Sigmoid colon (tissue), 4 donors: ENCODE data around the gene NOP16.

Source experiments
- CTCF ChIP-seq, 4 experiments: fragments of 450-650 bp in 3 of 4; fragments of 200-600 bp in 1 of 4; IDR thresholded peaks; one replicate each; pipeline ENCODE4 v1.5.1; 2016 to 2019; ENCODE audit warnings: antibody characterized with exemption in 4 of 4, mild to moderate bottlenecking in 3 of 4, moderate library complexity in 2 of 4
- POLR2A ChIP-seq, 2 donors: fragments of 450-650 bp; IDR thresholded peaks; one replicate each; pipeline ENCODE4 v1.6.1; 2016; ENCODE audit warnings: antibody characterized with exemption in 2 of 2, mild to moderate bottlenecking in 2 of 2, moderate library complexity in 2 of 2
- POLR2AphosphoS5 ChIP-seq, 4 donors: sonication (generic); formaldehyde crosslinking; IDR thresholded peaks; one replicate each; pipeline ENCODE4 v1.6.1; 2017; ENCODE audit warnings: antibody characterized with exemption in 4 of 4

DNA sequence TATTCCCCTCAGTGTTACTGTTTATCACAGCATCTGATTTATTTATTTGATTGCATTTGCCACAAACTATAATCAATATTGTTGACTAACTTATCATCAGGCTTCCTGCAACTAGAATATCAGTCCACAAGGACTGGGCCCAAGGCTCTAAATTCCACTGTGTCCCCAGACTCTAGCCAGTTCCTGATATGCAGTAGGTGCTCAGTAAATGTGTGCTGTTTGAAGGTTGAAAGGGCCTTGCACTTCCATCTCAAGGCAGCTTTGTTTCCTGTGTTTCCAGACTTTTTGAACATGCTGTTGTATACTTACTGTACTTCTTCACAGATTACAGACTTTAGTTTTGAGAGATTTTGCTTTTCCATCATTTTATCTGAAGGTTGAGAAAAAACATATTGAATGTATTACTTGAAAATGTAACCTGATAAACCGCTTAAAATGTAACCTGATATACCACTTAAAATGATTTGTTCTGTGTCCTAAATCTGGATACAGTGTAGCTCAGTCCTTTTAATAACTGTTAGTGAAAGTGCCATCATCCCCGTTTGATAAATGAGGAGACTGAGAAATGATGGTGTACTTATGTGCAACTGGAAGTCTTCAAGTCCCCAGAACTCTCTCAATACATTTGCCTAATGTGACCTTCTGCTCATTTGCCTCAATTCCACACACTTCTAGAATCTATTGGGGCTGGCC is 45.5 kb downstream of the NOP16 start:
- TF ChIP-seq POLR2A (IDR thresholded peaks at IDR 0.05), result no peak
- no peak for TF ChIP-seq POLR2AphosphoS5 (IDR thresholded peaks at IDR 0.05)
- TF ChIP-seq CTCF (IDR thresholded peaks at IDR 0.05), result no peak
